HG03558 (cell line): Measurements from ENCODE around the gene FAIM.
"Not testable (repeated sequence)": the region's sequence is repeated elsewhere in the genome, so short reads cannot be mapped to it uniquely, and the experiment has no call there.

Experiments
- ATAC-seq: cut with Tn5 transposase; IDR thresholded peaks from one replicate; pipeline ENCODE4 v1.9.1; 2021; ENCODE audit warnings: moderate number of reproducible peaks; ENCODE audit not compliant: unreplicated experiment; ENCODE audit errors: extremely low read depth

FAIM gene

GRCh38 chr3:138675393-138675792 is 66.8 kb downstream of the FAIM start:
- no peak for ATAC-seq

DNA sequence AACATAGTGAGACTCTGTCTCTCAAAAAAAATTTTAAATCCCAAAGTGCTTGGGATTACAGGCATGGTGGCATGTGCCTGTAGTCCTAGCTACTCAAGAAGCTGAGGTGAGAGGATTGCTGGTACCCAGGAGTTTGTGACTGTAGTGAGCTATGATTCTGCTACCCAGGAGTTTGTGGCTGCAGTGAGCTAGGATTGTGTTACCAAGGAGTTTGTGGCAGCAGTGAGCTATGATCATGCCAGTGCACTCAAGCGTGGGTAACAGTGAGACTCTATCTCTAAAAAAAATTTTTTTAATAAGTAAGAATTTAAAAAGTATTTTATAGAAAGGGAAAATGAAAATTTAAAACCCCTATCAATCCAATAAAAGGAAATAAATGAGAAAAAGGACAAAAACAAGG is 69.5 kb downstream of the FAIM start:
- ATAC-seq = no peak

DNA sequence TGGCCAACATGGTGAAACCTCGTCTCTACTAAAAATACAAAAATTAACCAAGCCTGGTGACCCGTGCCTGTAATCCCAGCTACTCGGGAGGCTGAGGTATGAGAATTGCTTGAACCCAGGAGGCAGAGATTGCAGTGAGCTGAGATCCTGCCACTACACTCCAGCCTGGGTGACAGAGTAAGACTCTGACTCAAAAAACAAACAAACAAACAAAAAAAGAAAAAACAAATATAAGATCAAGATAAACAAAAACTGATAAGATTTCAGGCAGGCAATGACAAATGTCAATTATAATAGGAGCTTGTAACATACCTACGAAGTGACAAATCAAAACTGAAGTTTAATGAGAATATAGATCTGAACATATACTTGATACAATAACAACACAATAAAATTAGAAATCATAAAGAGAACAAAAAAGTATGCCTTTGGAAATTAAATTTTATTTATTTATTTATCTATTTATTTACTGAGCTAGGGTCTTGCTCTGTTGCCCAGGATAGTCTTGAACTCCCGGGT is 70.4 kb downstream of the FAIM start:
- no peak for ATAC-seq

DNA sequence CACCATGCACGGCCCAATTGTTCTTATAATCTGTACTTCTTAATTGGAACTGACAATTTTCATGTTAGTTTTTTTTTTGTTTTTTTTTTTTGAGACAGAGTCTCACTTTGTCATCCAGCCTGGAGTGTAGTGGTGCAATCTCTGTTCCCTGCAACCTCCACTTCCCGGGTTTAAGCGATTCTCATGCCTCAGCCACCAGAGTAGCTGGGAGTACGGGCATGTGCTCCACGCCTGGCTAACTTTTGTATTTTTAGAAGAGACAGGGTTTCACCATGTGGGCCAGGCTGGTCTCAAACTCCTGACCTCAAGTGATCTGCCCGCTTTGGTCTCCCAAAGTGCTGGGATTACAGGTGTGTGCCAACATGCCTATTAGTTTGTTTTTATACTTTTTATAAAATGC is 72.4 kb downstream of the FAIM start:
- not testable (repeated sequence) for ATAC-seq

DNA sequence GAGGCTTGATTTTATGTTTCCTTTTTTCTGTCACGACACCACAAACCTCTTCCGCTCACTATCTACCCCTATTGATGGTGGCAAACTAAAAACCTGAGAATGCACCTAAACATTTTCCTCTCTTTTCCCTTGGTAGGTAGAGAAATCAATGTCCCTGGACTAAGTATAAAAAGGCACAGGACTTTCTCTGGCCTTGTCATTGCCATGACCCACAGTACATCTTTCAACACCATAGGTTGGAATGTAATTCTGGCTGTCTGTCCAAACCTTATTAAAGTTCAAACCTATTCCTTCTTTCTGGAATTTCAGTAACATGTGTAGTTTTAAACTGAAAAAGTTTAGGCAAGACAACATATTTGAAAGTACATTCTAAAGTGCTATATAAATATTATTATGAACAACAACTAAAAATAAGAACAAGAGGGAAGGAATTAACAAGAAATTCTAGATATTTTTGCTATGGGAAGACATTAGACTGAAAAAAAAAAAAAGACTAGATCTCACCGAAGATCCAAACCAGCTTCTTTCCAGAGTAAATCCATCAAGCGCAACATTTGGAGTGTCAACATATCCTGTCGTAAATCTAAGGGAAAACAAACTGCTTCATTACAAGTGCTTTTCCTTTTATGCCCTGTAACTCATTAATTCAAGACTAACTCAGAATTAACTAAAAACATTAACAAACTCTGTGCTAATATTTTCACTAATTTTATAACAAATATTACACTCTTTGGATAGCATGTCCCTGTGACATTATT is 73.1 kb downstream of the FAIM start:
- no peak for ATAC-seq

GRCh38 chr3:138682648-138683047 is 74.1 kb downstream of the FAIM start:
- no peak for ATAC-seq
